ENCODE data around the gene HLA-DQB2.

The HLA-DQB2 gene

GRCh38 chr6:32718879-32719278, 44.5 kb downstream of the HLA-DQB2 start:
- no peak for TF ChIP-seq CTCF (IDR thresholded peaks at IDR 0.05; ENCODE audit: low read depth, low read length, missing control alignments)
- no peak for DNase-seq (ENCODE audit: low read depth)
- in situ Hi-C loops (cut with HindIII; ENCODE audit: low sequenced_read_pairs), result no loop called here
- H3K4me3 ChIP-seq (ENCODE audit: low read depth, low read length), result no peak overlapping the region

- H3K4me3 ChIP-seq (ENCODE audit: low read depth, low read length), result no peak overlapping the region
- TF ChIP-seq CTCF (IDR thresholded peaks at IDR 0.05; ENCODE audit: low read depth, low read length, missing control alignments), result no peak
- in situ Hi-C loops (cut with HindIII; ENCODE audit: low sequenced_read_pairs), result no loop called here
Observed at GRCh38 chr6:32716396-32716795, 46.9 kb downstream of the HLA-DQB2 start.

GRCh38 chr6:32713241-32713640, 50.1 kb downstream of the HLA-DQB2 start:
- H3K4me3 ChIP-seq (ENCODE audit: low read depth, low read length), result no peak overlapping the region
- TF ChIP-seq CTCF (IDR thresholded peaks at IDR 0.05; ENCODE audit: low read depth, low read length, missing control alignments), result no peak
- in situ Hi-C loops (cut with HindIII; ENCODE audit: low sequenced_read_pairs), result no loop called here
- DNase-seq (ENCODE audit: low read depth), result no peak

More at GRCh38 chr6:32716396-32716795, 46.9 kb downstream of the HLA-DQB2 start:
- DNase-seq (ENCODE audit: low read depth), result no peak

GRCh38 chr6:32709625-32710024, 53.7 kb downstream of the HLA-DQB2 start:
- no peak for TF ChIP-seq CTCF (IDR thresholded peaks at IDR 0.05; ENCODE audit: low read depth, low read length, missing control alignments)
- no peak overlapping the region for H3K4me3 ChIP-seq (ENCODE audit: low read depth, low read length)
- in situ Hi-C loops (cut with HindIII; ENCODE audit: low sequenced_read_pairs), result no loop called here
- DNase-seq (ENCODE audit: low read depth), result no peak
